Endothelial cell of umbilical vein (primary cell): ENCODE results near the gene SLC30A1.

Source experiments
- MYC ChIP-seq: IDR thresholded peaks from one replicate; pipeline ENCODE4 v1.6.1; 2011; ENCODE audit warnings: mild to moderate bottlenecking, low read depth, low read length
- POLR2A ChIP-seq: IDR thresholded peaks from 2 replicates; pipeline ENCODE4 v1.6.1; 2012; ENCODE audit warnings: low read depth, mild to moderate bottlenecking, control low read depth, low read length
- TF ChIP-seq, protein P1 (sequence below), 2 donors: IDR thresholded peaks; 1 replicate in 1 of 2; 2 replicates in 1 of 2; pipeline ENCODE4 v1.5.1; 2011; ENCODE audit warnings: low read length in 2 of 2, mild to moderate bottlenecking in 2 of 2, moderate library complexity in 2 of 2, control low read depth in 1 of 2, inconsistent platforms in 1 of 2, low read depth in 1 of 2; ENCODE audit not compliant: insufficient read depth in 1 of 2; ENCODE audit errors: extremely low read depth in 1 of 2

DNA sequence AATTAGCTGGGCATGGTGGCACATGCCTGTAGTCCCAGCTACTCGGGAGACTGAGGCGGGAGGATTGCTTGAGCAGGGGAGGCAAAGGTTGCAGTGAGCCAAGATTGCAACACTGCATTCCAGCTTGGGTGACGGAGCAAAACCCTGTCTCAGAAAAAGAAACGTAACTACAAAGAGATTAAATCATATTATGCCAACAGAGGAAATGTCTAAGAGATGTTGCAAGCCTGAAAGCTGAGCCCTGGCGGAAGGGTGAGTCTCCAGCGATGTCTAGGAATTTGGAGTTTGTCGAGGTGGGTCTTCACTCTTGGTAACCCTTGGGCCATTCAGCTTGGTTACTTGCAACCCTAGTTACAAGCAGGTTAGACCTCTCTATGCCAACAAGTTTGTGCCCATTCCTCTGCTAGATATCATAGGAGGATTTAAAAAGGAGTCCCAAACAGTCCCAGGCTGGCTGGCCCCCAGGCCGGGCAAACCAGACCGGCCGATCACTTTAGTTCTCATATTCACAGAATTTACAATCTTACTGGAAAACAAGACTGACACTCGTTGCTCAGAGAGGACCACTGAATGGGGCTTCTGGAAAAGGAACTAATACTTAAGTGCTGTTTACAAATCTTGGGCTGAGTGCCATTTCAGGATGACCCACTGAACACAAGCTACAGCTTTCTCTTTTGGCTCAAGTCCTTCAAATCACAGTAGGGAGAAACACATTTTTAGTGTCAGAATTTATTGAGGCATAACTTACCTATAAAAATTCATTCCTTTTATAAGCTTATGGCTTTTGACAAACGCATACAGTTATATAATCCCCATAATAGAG lies 27.1 kb downstream of the SLC30A1 start:
- TF ChIP-seq, protein P1, sequence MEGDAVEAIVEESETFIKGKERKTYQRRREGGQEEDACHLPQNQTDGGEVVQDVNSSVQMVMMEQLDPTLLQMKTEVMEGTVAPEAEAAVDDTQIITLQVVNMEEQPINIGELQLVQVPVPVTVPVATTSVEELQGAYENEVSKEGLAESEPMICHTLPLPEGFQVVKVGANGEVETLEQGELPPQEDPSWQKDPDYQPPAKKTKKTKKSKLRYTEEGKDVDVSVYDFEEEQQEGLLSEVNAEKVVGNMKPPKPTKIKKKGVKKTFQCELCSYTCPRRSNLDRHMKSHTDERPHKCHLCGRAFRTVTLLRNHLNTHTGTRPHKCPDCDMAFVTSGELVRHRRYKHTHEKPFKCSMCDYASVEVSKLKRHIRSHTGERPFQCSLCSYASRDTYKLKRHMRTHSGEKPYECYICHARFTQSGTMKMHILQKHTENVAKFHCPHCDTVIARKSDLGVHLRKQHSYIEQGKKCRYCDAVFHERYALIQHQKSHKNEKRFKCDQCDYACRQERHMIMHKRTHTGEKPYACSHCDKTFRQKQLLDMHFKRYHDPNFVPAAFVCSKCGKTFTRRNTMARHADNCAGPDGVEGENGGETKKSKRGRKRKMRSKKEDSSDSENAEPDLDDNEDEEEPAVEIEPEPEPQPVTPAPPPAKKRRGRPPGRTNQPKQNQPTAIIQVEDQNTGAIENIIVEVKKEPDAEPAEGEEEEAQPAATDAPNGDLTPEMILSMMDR (IDR thresholded peaks at IDR 0.05; ENCODE audit: extremely low read depth in 1 of 2, insufficient read depth in 1 of 2, low read depth in 1 of 2, low read length in 2 of 2) = no peak
- TF ChIP-seq MYC = no peak
- peak; percentile 49 for TF ChIP-seq POLR2A
